Endothelial cell of umbilical vein (primary cell): ENCODE results near the gene CNKSR2. TPM values are rescaled to one million over a fixed set of nuclear protein-coding genes. Genes with fewer than 3 reads are reported as not detected.

Experiments
- BruUV-seq: library from RNA; stranded (reverse); fragments of 400-500 nt; replicated peaks from 2 replicates; lab custom pipeline; 2021; lab: Mats Ljungman, UMichigan
- CTCF ChIA-PET: fragments of 300-600, 350-600 bp; sonication (Branson Sonifier 250); formaldehyde crosslinking; loops from one replicate; lab custom pipeline; 2021; ENCODE audit warnings: antibody characterized with exemption, inconsistent platforms; lab: Charles Lee
- POLR2A ChIA-PET: fragments of 300-600, 350-600 bp; sonication (Branson Sonifier 250); formaldehyde crosslinking; loops from one replicate; lab custom pipeline; 2021; ENCODE audit warnings: antibody characterized with exemption, inconsistent platforms; lab: Charles Lee
- DNase-seq: peaks from one replicate; pipeline ENCODE4 v3.0.0-alpha.2; 2011; ENCODE audit warnings: low read depth, low spot score
- FAIRE-seq: peaks from 2 replicates; lab custom pipeline; 2011; peaks lifted over from hg19 to GRCh38; lab: Jason Lieb, UNC
- H2AFZ ChIP-seq: 2 replicates; pipeline ENCODE4 v1.6.0; 2012; ENCODE audit warnings: low read depth, low read length, control low read depth, inconsistent platforms
- H3K27ac ChIP-seq: 2 replicates; pipeline ENCODE4 v1.5.1; 2011; ENCODE audit warnings: low read depth, mild to moderate bottlenecking, control low read depth, low read length, moderate library complexity; ENCODE audit not compliant: insufficient read depth
- H3K27me3 ChIP-seq, 2 experiments: 2 replicates each; pipeline versions ENCODE4 v1.6.0 to v1.6.1; 2011; ENCODE audit warnings: low read length in 2 of 2, mixed read lengths in 1 of 2; ENCODE audit not compliant: control insufficient read depth in 2 of 2, insufficient read depth in 2 of 2
- H3K36me3 ChIP-seq, 2 experiments: 2 replicates in 1 of 2; 3 replicates in 1 of 2; pipeline ENCODE4 v1.5.1; 2011; ENCODE audit warnings: low read length in 2 of 2, mild to moderate bottlenecking in 1 of 2, moderate library complexity in 1 of 2; ENCODE audit not compliant: control insufficient read depth in 2 of 2, insufficient read depth in 2 of 2; ENCODE audit errors: extremely low read depth in 1 of 2
- H3K4me1 ChIP-seq: 3 replicates; pipeline ENCODE4 v1.5.1; 2011; ENCODE audit warnings: mild to moderate bottlenecking, low read length; ENCODE audit not compliant: control insufficient read depth, insufficient read depth; ENCODE audit errors: extremely low read depth
- H3K4me2 ChIP-seq: 2 replicates; pipeline ENCODE4 v1.6.1; 2011; ENCODE audit warnings: low read length, control low read depth, mixed read lengths; ENCODE audit not compliant: insufficient read depth
- H3K4me3 ChIP-seq, 3 experiments: fragments of 200-600 bp in 1 of 3; sonication (generic), shearing (Covaris generic) in 1 of 3; replicated peaks in 1 of 3; 2 replicates each; pipeline ENCODE4 v1.5.1; 2011 to 2016; ENCODE audit warnings: control low read depth in 3 of 3, low read length in 3 of 3, mild to moderate bottlenecking in 2 of 3, inconsistent platforms in 1 of 3, low read depth in 1 of 3, moderate library complexity in 1 of 3; ENCODE audit not compliant: insufficient read depth in 1 of 3
- H3K79me2 ChIP-seq: 2 replicates; pipeline ENCODE4 v1.6.0; 2012; ENCODE audit warnings: low read length, inconsistent platforms; ENCODE audit not compliant: control insufficient read depth, insufficient read depth
- H3K9ac ChIP-seq: replicated peaks from 2 replicates; pipeline ENCODE3; 2011; ENCODE audit warnings: low read length, control low read depth; ENCODE audit not compliant: insufficient read depth; ENCODE audit errors: extremely low read depth
- H3K9me1 ChIP-seq: replicated peaks from 3 replicates; pipeline ENCODE4 v1.6.0; 2011; ENCODE audit warnings: mild to moderate bottlenecking, low read length; ENCODE audit not compliant: control insufficient read depth, insufficient read depth; ENCODE audit errors: extremely low read depth
- H3K9me3 ChIP-seq: replicated peaks from 2 replicates; pipeline ENCODE4 v1.5.1; 2012; ENCODE audit warnings: low read length, inconsistent platforms; ENCODE audit not compliant: control insufficient read depth, insufficient read depth
- H4K20me1 ChIP-seq: replicated peaks from 2 replicates; pipeline ENCODE3; 2011; ENCODE audit warnings: mild to moderate bottlenecking, low read length; ENCODE audit not compliant: control insufficient read depth, insufficient read depth; ENCODE audit errors: extremely low read depth
- EZH2 ChIP-seq: IDR thresholded peaks from 2 replicates; pipeline ENCODE4 v1.6.1; 2012; ENCODE audit warnings: borderline replicate concordance, low read depth, mild to moderate bottlenecking, moderate library complexity, low read length, inconsistent platforms; ENCODE audit not compliant: severe bottlenecking
- FOS ChIP-seq: IDR thresholded peaks from 2 replicates; pipeline ENCODE4 v1.6.1; 2011; ENCODE audit warnings: mild to moderate bottlenecking, low read length, moderate library complexity, borderline replicate concordance; ENCODE audit not compliant: insufficient read depth
- GATA2 ChIP-seq: IDR thresholded peaks from 2 replicates; pipeline ENCODE4 v1.7.0; 2011; ENCODE audit warnings: low read depth, mild to moderate bottlenecking, moderate library complexity, mixed read lengths, low read length; ENCODE audit not compliant: insufficient read length, insufficient read depth
- JUN ChIP-seq: IDR thresholded peaks from 2 replicates; pipeline ENCODE4 v1.6.1; 2011; ENCODE audit warnings: borderline replicate concordance, low read depth; ENCODE audit not compliant: insufficient read length, insufficient read depth
- MYC ChIP-seq: IDR thresholded peaks from one replicate; pipeline ENCODE4 v1.6.1; 2011; ENCODE audit warnings: mild to moderate bottlenecking, low read depth, low read length
- POLR2A ChIP-seq: IDR thresholded peaks from 2 replicates; pipeline ENCODE4 v1.6.1; 2012; ENCODE audit warnings: low read depth, mild to moderate bottlenecking, control low read depth, low read length
- POLR2AphosphoS5 ChIP-seq: IDR thresholded peaks from 2 replicates; pipeline ENCODE4 v1.6.1; 2012; ENCODE audit warnings: low read depth, mild to moderate bottlenecking, control low read depth, low read length, moderate library complexity; ENCODE audit not compliant: insufficient read depth
- dilution Hi-C: fragments of 300-500 bp; cut with MboI; formaldehyde crosslinking; loops from one replicate; pipeline ENCODE4 v1.15.0; 2019; ENCODE audit warnings: low sequenced_read_pairs; ENCODE audit not compliant: extremely low pct_ligation_motif_present
- intact Hi-C: fragments of 100-400 bp; cut with micrococcal nuclease; formaldehyde crosslinking; loops from one replicate; pipeline ENCODE4 v1.10.0; 2022
- polyA plus RNA-seq, 4 experiments: library from polyadenylated mRNA; depleted of rRNA in 3 of 4; stranded (reverse) in 3 of 4; unstranded in 1 of 4; fragments of >200 nt; gene quantifications; 2 replicates each; pipeline versions ENCODE4 v1.2.1 to v1.2.3, GENCODE V29; 2011 to 2012; ENCODE audit warnings: missing spikeins in 1 of 4
- total RNA-seq: library from RNA; stranded (reverse); gene quantifications from 2 replicates; pipeline ENCODE4 v1.2.3, GENCODE V29; 2021
- TF ChIP-seq, protein P1 (sequence below), 2 donors: IDR thresholded peaks; 1 replicate in 1 of 2; 2 replicates in 1 of 2; pipeline ENCODE4 v1.5.1; 2011; ENCODE audit warnings: low read length in 2 of 2, mild to moderate bottlenecking in 2 of 2, moderate library complexity in 2 of 2, control low read depth in 1 of 2, inconsistent platforms in 1 of 2, low read depth in 1 of 2; ENCODE audit not compliant: insufficient read depth in 1 of 2; ENCODE audit errors: extremely low read depth in 1 of 2
- TF ChIP-seq, protein P2 (sequence below): IDR thresholded peaks from 2 replicates; pipeline ENCODE4 v1.6.1; 2011; ENCODE audit not compliant: insufficient read depth, insufficient read length

The CNKSR2 gene
- total and polyA plus RNA-seq, 2 donors (not counting 3 experiments of a cell fraction or from before 2014, with no cell fraction given), result 0.13 TPM; not detected in 1

- Histone ChIP-seq H3K79me2 (no peaks in the 10 kb centered on the region), H3K9me1 (no peaks in the 10 kb centered on the region), H3K4me1 (no peaks in the 10 kb centered on the region), H3K9me3 (no peaks in the 10 kb centered on the region), H4K20me1 (no peaks in the 10 kb centered on the region), H3K27ac (no peak overlapping the region), H3K36me3 (no peaks in the 10 kb centered on the region), H3K27me3 (no peaks in the 10 kb centered on the region), H3K9ac (no peak overlapping the region), H3K4me2 (no peak overlapping the region), H3K4me3 (no peak overlapping the region), H2AFZ (no peak overlapping the region)
- dilution Hi-C loops (no loop called here), intact Hi-C loops (no loop called here)
- ChIA-PET CTCF (interaction anchor here (1.3 to 1.4 kb wide), 2 partner anchors 9 to 11 kb away, joined by 3 read pairs; partner anchors contain the start of gene CNKSR2), POLR2A (no interaction called here)
- no peak for FAIRE-seq
- TF ChIP-seq EZH2 (no peak), POLR2A (no peak), JUN (no peak), POLR2AphosphoS5 (no peak), GATA2 (no peak), MYC (no peak), FOS (no peak)
- TF ChIP-seq, protein P1, sequence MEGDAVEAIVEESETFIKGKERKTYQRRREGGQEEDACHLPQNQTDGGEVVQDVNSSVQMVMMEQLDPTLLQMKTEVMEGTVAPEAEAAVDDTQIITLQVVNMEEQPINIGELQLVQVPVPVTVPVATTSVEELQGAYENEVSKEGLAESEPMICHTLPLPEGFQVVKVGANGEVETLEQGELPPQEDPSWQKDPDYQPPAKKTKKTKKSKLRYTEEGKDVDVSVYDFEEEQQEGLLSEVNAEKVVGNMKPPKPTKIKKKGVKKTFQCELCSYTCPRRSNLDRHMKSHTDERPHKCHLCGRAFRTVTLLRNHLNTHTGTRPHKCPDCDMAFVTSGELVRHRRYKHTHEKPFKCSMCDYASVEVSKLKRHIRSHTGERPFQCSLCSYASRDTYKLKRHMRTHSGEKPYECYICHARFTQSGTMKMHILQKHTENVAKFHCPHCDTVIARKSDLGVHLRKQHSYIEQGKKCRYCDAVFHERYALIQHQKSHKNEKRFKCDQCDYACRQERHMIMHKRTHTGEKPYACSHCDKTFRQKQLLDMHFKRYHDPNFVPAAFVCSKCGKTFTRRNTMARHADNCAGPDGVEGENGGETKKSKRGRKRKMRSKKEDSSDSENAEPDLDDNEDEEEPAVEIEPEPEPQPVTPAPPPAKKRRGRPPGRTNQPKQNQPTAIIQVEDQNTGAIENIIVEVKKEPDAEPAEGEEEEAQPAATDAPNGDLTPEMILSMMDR (IDR thresholded peaks at IDR 0.05; ENCODE audit: extremely low read depth in 1 of 2, insufficient read depth in 1 of 2, low read depth in 1 of 2, low read length in 2 of 2), result no peak
- TF ChIP-seq, protein P2, sequence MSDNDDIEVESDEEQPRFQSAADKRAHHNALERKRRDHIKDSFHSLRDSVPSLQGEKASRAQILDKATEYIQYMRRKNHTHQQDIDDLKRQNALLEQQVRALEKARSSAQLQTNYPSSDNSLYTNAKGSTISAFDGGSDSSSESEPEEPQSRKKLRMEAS, result no peak
- DNase-seq, result no peak
- no TSS peak for BruUV-seq
Observed at GRCh38 chrX:21383546-21383945, 9.3 kb downstream of the CNKSR2 start.
